Thyroid gland (tissue), 4 donors: ENCODE data around the gene MBNL3. TPM values are rescaled to one million over a fixed set of nuclear protein-coding genes. Genes with fewer than 3 reads are reported as not detected.

ENCODE experiments used
- DNase-seq, 2 donors: peaks; one replicate each; pipeline ENCODE4 v3.0.0-alpha.2; 2019
- H3K27ac ChIP-seq, 3 donors: fragments of 200-600 bp; sonication (generic); 1 replicate in 2 of 3; 2 replicates in 1 of 3; pipeline ENCODE4 v1.5.1; 2016 to 2019; ENCODE audit warnings: mild to moderate bottlenecking in 1 of 3, moderate library complexity in 1 of 3
- H3K27me3 ChIP-seq: fragments of 200-600 bp; sonication (generic); one replicate; pipeline ENCODE4 v1.5.1; 2019
- H3K36me3 ChIP-seq, 2 donors: fragments of 200-600 bp; sonication (generic); one replicate each; pipeline ENCODE4 v1.5.1; 2016 to 2019
- H3K4me1 ChIP-seq, 2 donors: fragments of 200-600 bp; sonication (generic); one replicate each; pipeline ENCODE4 v1.5.1; 2017 to 2019
- H3K4me3 ChIP-seq, 3 donors: fragments of 200-600 bp; sonication (generic); replicated peaks in 1 of 3; 1 replicate in 2 of 3; 2 replicates in 1 of 3; pipeline ENCODE4 v1.5.1; 2016; ENCODE audit warnings: mild to moderate bottlenecking in 1 of 3
- H3K9me3 ChIP-seq: fragments of 200-600 bp; sonication (generic); one replicate; pipeline ENCODE4 v1.5.1; 2017
- POLR2A ChIP-seq, 2 donors: fragments of 450-650 bp; IDR thresholded peaks; one replicate each; pipeline ENCODE4 v1.6.1; 2017; ENCODE audit warnings: antibody characterized with exemption in 2 of 2, mild to moderate bottlenecking in 2 of 2, moderate library complexity in 1 of 2
- WGBS, 2 donors: methylation state at CpG; one replicate each; pipeline ENCODE4 v1.1.5; 2017; 5-methylcytosine and 5-hydroxymethylcytosine counted together
- intact Hi-C: fragments of 100-400 bp; cut with DNase I; formaldehyde crosslinking; loops from one replicate; pipeline ENCODE4 v1.15.1; 2023
- total RNA-seq, 4 donors: library from RNA; depleted of rRNA; stranded (reverse); fragments of >200 nt; gene quantifications; one replicate each; pipeline ENCODE4 v1.2.3, GENCODE V29; 2016
- TF ChIP-seq, protein P1 (sequence below), 6 experiments: fragments of 200-600 bp in 3 of 6; fragments of 450-650 bp in 3 of 6; sonication (generic) in 3 of 6; IDR thresholded peaks; one replicate each; pipeline ENCODE4 v1.5.1; 2016 to 2019; ENCODE audit warnings: antibody characterized with exemption in 6 of 6, mild to moderate bottlenecking in 2 of 6, inconsistent platforms in 1 of 6, moderate library complexity in 1 of 6

The MBNL3 gene
- total RNA-seq, 4 donors from 2014 or later = 11.7 to 29.6 (median 19.5) TPM

DNA sequence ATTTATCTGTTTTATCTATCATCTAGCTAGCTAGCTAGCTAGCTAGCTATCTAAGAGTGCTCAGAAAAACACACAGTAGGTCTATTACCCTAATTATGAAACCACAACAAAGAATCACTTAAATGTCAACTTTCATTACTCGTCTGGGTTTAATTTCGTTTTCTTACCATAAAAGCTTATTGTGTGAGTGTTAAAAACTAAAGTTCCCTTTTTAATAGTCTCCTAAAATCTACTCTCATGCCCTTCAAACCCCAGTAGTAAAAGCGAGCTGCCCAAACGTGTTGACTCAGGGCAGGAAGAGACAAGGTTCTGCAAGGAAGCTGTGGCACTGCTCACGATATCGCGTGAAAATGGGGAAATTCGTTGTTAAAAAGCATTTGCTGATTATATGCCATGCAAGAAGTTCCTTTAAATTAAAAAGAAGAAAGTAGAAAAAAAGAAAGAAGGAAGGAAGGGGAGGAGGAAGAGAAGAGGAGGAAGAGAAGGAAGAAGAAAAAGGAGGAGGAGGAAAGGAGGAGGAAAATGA is 595 bp downstream of the MBNL3 start:
- H3K9me3 ChIP-seq = no peaks in the 10 kb centered on the region
- H3K36me3 ChIP-seq = no peaks in the 10 kb centered on the region
- intact Hi-C loops = no loop called here
- no peaks in the 10 kb centered on the region for H3K4me1 ChIP-seq
- peak overlapping the region; percentile 63 to 82 (median 76) for H3K27ac ChIP-seq
- peak overlapping the region in 2 of 3 donors; percentile 44 to 51 for H3K4me3 ChIP-seq
- TF ChIP-seq POLR2A (IDR thresholded peaks at IDR 0.05) = no peak
- TF ChIP-seq, protein P1, sequence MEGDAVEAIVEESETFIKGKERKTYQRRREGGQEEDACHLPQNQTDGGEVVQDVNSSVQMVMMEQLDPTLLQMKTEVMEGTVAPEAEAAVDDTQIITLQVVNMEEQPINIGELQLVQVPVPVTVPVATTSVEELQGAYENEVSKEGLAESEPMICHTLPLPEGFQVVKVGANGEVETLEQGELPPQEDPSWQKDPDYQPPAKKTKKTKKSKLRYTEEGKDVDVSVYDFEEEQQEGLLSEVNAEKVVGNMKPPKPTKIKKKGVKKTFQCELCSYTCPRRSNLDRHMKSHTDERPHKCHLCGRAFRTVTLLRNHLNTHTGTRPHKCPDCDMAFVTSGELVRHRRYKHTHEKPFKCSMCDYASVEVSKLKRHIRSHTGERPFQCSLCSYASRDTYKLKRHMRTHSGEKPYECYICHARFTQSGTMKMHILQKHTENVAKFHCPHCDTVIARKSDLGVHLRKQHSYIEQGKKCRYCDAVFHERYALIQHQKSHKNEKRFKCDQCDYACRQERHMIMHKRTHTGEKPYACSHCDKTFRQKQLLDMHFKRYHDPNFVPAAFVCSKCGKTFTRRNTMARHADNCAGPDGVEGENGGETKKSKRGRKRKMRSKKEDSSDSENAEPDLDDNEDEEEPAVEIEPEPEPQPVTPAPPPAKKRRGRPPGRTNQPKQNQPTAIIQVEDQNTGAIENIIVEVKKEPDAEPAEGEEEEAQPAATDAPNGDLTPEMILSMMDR (IDR thresholded peaks at IDR 0.05) = no peak
- DNase-seq = peak; percentile 17 to 30
- no peaks in the 10 kb centered on the region for H3K27me3 ChIP-seq
- WGBS, 2 donors = 6 to 8% methylated on average over 8 of the region's 8 CpGs

DNA sequence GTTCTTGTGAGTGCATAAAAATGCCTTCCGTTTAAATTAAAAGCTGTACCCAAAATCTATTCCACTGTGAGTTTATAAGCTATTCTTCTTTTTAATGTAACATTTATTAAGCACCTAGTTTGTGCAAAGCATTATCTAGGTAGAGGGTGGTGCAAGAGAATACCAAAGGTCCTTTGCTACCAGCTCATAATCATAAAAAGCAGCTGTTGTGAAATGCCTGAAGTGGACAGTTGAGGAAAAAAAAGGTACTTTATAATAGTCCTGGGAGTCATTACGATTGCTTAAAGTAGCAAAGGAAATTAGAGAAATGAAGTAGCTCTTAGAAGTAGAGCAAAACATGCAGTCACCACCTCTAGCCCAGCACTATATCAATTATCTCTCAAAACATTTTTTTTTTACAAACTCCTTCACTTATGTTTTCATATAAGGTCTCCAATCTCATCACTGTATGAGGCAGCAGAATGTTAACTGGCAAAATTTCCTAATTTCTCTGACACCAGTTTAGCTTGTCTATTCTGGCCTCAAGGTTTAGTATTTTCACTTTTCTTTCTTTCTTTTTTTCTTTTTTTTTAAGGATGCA is 2.1 kb downstream of the MBNL3 start:
- intact Hi-C loops = no loop called here
- WGBS, 2 donors = 81 to 89% methylated on average over 2 of the region's 2 CpGs
- TF ChIP-seq, protein P1 (IDR thresholded peaks at IDR 0.05) = no peak
- TF ChIP-seq POLR2A (IDR thresholded peaks at IDR 0.05) = no peak

DNA sequence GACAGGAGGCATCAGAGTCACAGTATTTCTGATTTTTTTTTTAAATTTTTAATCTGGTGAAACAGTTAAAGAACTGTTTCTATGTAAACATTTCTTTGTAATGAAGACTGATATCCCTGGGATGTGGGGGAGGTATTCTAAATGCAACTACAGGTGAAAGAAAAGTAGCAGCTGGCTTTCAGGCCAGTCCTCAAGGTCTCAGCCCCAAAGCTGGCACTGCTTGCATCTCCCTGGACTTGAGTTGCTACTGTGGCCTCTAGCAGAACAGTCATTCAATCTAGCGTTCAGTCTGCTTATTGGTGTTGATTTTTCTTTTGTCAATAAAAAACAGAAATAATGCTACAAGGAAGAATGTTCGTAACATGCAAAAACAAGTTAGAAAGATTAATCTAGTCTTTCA is 4.9 kb downstream of the MBNL3 start:
- DNase-seq = no peak

More for the DNA sequence above, 2.1 kb downstream of the MBNL3 start:
- no peak for DNase-seq
- Histone ChIP-seq H3K36me3 (no peaks in the 10 kb centered on the region), H3K9me3 (no peaks in the 10 kb centered on the region), H3K27me3 (no peaks in the 10 kb centered on the region), H3K4me3 (no peak overlapping the region), H3K27ac (no peak overlapping the region), H3K4me1 (no peaks in the 10 kb centered on the region)

DNA sequence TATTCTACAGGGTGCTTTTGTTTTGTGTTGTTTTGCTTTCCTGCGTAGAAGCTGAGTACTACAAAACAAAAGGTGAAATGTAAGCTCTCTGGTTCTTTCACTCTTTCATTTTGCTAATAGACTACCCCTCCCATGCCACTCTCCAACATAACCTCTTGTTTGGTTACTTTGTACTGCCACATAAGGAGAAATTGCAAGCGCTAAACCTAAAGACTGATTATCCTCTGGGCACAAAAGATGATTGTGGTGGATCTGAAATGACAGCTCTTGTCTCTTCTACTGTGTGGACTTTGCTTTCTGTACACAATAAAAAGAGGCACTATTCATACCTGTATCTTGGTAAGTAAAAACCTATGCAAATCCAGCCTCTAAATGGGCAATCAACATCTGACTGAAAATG is 5.3 kb downstream of the MBNL3 start:
- Histone ChIP-seq H3K36me3 (no peaks in the 10 kb centered on the region), H3K9me3 (no peaks in the 10 kb centered on the region), H3K4me1 (no peaks in the 10 kb centered on the region), H3K27me3 (no peaks in the 10 kb centered on the region), H3K4me3 (no peak overlapping the region), H3K27ac (no peak overlapping the region)
- TF ChIP-seq, protein P1 (IDR thresholded peaks at IDR 0.05) = no peak
- no peak for TF ChIP-seq POLR2A (IDR thresholded peaks at IDR 0.05)
- 94 to 98% methylated on average over 2 of the region's 2 CpGs for WGBS, 2 donors
- intact Hi-C loops = no loop called here
- no peak for DNase-seq

More for the DNA sequence above, 4.9 kb downstream of the MBNL3 start:
- no peaks in the 10 kb centered on the region for H3K4me1 ChIP-seq
- intact Hi-C loops = no loop called here
- 92 to 96% methylated on average over 2 of the region's 2 CpGs for WGBS, 2 donors
- H3K4me3 ChIP-seq = no peak overlapping the region
- no peak overlapping the region for H3K27ac ChIP-seq
- H3K9me3 ChIP-seq = no peaks in the 10 kb centered on the region
- TF ChIP-seq, protein P1 (IDR thresholded peaks at IDR 0.05) = no peak
- TF ChIP-seq POLR2A (IDR thresholded peaks at IDR 0.05) = no peak
- H3K36me3 ChIP-seq = no peaks in the 10 kb centered on the region
- H3K27me3 ChIP-seq = no peaks in the 10 kb centered on the region

DNA sequence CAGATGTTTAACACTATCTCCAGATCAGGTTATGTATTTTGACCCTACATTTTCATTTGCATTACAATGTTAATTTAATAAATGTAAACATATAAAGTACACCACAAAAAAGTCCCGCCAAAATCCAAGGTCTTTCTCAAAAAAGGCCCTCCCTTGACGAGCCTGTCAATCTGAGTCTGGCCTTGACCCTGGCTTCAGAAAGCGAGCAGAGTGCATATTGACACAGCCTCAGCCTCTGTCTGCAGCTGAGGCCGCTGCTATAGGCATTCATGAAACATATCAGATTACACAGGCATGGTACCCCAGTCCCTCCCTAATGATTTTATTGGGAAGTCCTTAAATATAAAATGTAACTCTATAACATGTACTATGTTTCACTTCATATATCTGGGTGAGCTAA is 6.2 kb downstream of the MBNL3 start:
- no peak for DNase-seq
- Histone ChIP-seq H3K9me3 (no peaks in the 10 kb centered on the region), H3K36me3 (no peaks in the 10 kb centered on the region), H3K4me3 (no peak overlapping the region), H3K27me3 (no peaks in the 10 kb centered on the region), H3K4me1 (no peaks in the 10 kb centered on the region), H3K27ac (no peak overlapping the region)
- WGBS, 2 donors = 87 to 99% methylated on average over 3 to 4 of the region's 4 CpGs
- intact Hi-C loops = no loop called here
- TF ChIP-seq, protein P1 (IDR thresholded peaks at IDR 0.05) = no peak
- no peak for TF ChIP-seq POLR2A (IDR thresholded peaks at IDR 0.05)
